Caco-2 (cell line): ENCODE data around the gene QRICH1. TPM values are rescaled to one million over a fixed set of nuclear protein-coding genes. Genes with fewer than 3 reads are reported as not detected.

Experiments
- BruUV-seq: library from RNA; stranded (reverse); fragments of 400-500 nt; replicated peaks from 2 replicates; lab custom pipeline; 2021; lab: Mats Ljungman, UMichigan
- CTCF ChIA-PET: fragments of 300-600 bp; sonication (Branson Sonifier 250); formaldehyde crosslinking; loops from one replicate; lab custom pipeline; 2022; ENCODE audit warnings: antibody characterized with exemption; lab: Charles Lee
- POLR2A ChIA-PET: fragments of 300-600 bp; sonication (Branson Sonifier 250); formaldehyde crosslinking; loops from one replicate; lab custom pipeline; 2022; ENCODE audit warnings: antibody characterized with exemption; lab: Charles Lee
- DNase-seq, 2 experiments: peaks; one replicate each; pipeline versions ENCODE4 v3.0.0 to v3.0.0-alpha.2; 2020 to 2022
- H3K27me3 ChIP-seq: replicated peaks from 2 replicates; pipeline ENCODE4 v1.6.0; 2011; ENCODE audit warnings: low read length; ENCODE audit not compliant: control insufficient read depth, insufficient read depth
- H3K36me3 ChIP-seq: 2 replicates; pipeline ENCODE4 v1.5.1; 2011; ENCODE audit warnings: low read length; ENCODE audit not compliant: control insufficient read depth, insufficient read depth
- H3K4me1 ChIP-seq: fragments of 250-450 bp; sonication (Bioruptor Pico); 2 replicates; pipeline ENCODE4 v1.5.1; 2020; ENCODE audit warnings: mild to moderate bottlenecking
- H3K4me3 ChIP-seq: 2 replicates; pipeline ENCODE4 v1.5.1; 2011; ENCODE audit warnings: low read depth, mild to moderate bottlenecking, control low read depth, low read length
- H3K9me3 ChIP-seq: fragments of 250-450 bp; sonication (Bioruptor Pico); 2 replicates; pipeline ENCODE4 v1.5.1; 2020; ENCODE audit warnings: mild to moderate bottlenecking, moderate library complexity
- H3K27ac Mint-ChIP-seq: one replicate; pipeline ENCODE4 v1.8.0; 2022; ENCODE audit warnings: mixed read lengths; ENCODE audit not compliant: unreplicated experiment
- H3K27me3 Mint-ChIP-seq: one replicate; pipeline ENCODE4 v1.8.0; 2022; ENCODE audit warnings: mixed read lengths; ENCODE audit not compliant: insufficient read depth, unreplicated experiment
- H3K36me3 Mint-ChIP-seq: one replicate; pipeline ENCODE4 v1.8.0; 2022; ENCODE audit warnings: mild to moderate bottlenecking, mixed read lengths; ENCODE audit not compliant: insufficient read depth, unreplicated experiment
- H3K4me1 Mint-ChIP-seq: one replicate; pipeline ENCODE4 v1.8.0; 2022; ENCODE audit warnings: low read depth, mixed read lengths; ENCODE audit not compliant: unreplicated experiment
- H3K4me3 Mint-ChIP-seq: one replicate; pipeline ENCODE4 v1.8.0; 2022; ENCODE audit warnings: mild to moderate bottlenecking, moderate library complexity, mixed read lengths; ENCODE audit not compliant: unreplicated experiment
- H3K9me3 Mint-ChIP-seq: one replicate; pipeline ENCODE4 v1.8.0; 2022; ENCODE audit warnings: mixed read lengths; ENCODE audit not compliant: unreplicated experiment
- CTCF ChIP-seq, 2 experiments: fragments of 200-600 bp in 1 of 2; IDR thresholded peaks; 1 replicate in 1 of 2; 2 replicates in 1 of 2; pipeline versions ENCODE4 v1.5.1 to v1.8.0; 2011 to 2022; ENCODE audit warnings: antibody characterized with exemption in 1 of 2, control low read depth in 1 of 2, inconsistent platforms in 1 of 2, low read depth in 1 of 2, low read length in 1 of 2, mild to moderate bottlenecking in 1 of 2, moderate library complexity in 1 of 2; ENCODE audit not compliant: insufficient read depth in 1 of 2, severe bottlenecking in 1 of 2, unreplicated experiment in 1 of 2
- intact Hi-C: fragments of 100-400 bp; cut with micrococcal nuclease; formaldehyde crosslinking; loops from one replicate; pipeline ENCODE4 v1.10.0; 2022; ENCODE audit not compliant: unreplicated experiment
- microRNA-seq: library from miRNA; unstranded; fragments of <30 nt; microRNA quantifications from one replicate; pipeline ENCODE4 v1.2.0, GENCODE V29; 2022
- total RNA-seq: library from RNA; stranded (reverse); gene quantifications from 2 replicates; pipeline ENCODE4 v1.2.3, GENCODE V29; 2022

QRICH1 gene
- total RNA-seq, 1 experiment from 2014 or later, result 119 TPM

DNA sequence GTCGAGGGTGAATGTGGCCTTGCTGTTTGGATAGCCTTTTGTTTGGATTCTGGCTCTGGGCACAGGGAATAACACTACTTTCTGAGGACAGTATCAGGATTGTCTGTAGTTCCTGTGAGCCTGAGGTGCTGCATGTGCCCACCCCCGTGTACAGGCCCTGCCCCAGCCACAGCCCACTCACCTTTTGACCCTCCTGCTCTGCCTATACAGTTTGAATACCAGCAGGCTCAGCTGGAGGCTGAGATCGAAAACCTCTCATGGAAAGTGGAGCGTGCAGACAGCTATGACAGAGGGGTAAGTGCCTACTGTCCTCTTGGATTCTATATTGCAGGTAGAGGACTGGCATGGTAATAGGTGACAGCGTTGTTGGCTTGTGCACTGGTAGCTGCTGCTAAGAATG is 111.2 kb downstream of the QRICH1 start:
- Histone ChIP-seq H3K36me3 (peaks cover 3% of the 10 kb centered on the region), H3K4me3 (no peak overlapping the region), H3K9me3 (no peaks in the 10 kb centered on the region), H3K4me1 (no peaks in the 10 kb centered on the region), H3K27me3 (no peaks in the 10 kb centered on the region)
- Mint-ChIP-seq H3K27me3 (no peaks in the 10 kb centered on the region), H3K4me1 (peaks cover 1% of the 10 kb centered on the region), H3K9me3 (no peaks in the 10 kb centered on the region), H3K36me3 (peaks cover 67% of the 10 kb centered on the region), H3K4me3 (no peak overlapping the region), H3K27ac (no peak overlapping the region)
- intact Hi-C loops, result no loop called here
- BruUV-seq, result no TSS peak
- no peak for TF ChIP-seq CTCF (IDR thresholded peaks at IDR 0.05; ENCODE audit: insufficient read depth in 1 of 2, low read depth in 1 of 2, low read length in 1 of 2, severe bottlenecking in 1 of 2, unreplicated experiment in 1 of 2)
- ChIA-PET POLR2A (no interaction called here), CTCF (no interaction called here)
- no peak for DNase-seq

GRCh38 chr3:48982016-48982415 is 111.9 kb downstream of the QRICH1 start:
- Mint-ChIP-seq H3K9me3 (no peaks in the 10 kb centered on the region), H3K27me3 (no peaks in the 10 kb centered on the region), H3K27ac (no peak overlapping the region), H3K4me3 (no peak overlapping the region), H3K36me3 (peaks cover 69% of the 10 kb centered on the region), H3K4me1 (no peaks in the 10 kb centered on the region)
- Histone ChIP-seq H3K9me3 (no peaks in the 10 kb centered on the region), H3K36me3 (peaks cover 3% of the 10 kb centered on the region), H3K4me3 (no peak overlapping the region), H3K4me1 (no peaks in the 10 kb centered on the region), H3K27me3 (no peaks in the 10 kb centered on the region)
- no TSS peak for BruUV-seq
- DNase-seq, result no peak
- no peak for TF ChIP-seq CTCF (IDR thresholded peaks at IDR 0.05; ENCODE audit: insufficient read depth in 1 of 2, low read depth in 1 of 2, low read length in 1 of 2, severe bottlenecking in 1 of 2, unreplicated experiment in 1 of 2)
- ChIA-PET POLR2A (no interaction called here), CTCF (no interaction called here)
- intact Hi-C loops, result no loop called here

DNA sequence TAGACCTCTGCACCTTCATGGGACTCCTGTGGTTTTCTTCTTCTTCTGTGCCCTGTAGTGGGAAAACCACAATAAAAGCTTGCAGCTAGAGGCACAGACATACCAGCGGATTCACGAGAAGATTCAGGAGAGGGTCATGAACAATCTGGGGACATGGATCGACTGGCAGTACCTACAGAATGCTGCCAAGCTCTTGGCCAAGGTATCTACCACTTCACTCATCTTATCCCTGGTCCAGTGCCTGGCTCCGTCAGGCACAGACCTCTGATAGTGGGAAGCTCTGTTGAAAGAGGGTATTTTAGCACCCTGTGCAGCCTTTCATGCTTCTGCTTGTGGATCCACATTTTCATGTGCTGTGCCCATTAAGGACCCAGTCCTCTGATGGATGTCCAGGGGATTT is 113.6 kb downstream of the QRICH1 start:
- no peak for DNase-seq
- H3K27me3 ChIP-seq, result no peaks in the 10 kb centered on the region
- Mint-ChIP-seq H3K9me3 (no peaks in the 10 kb centered on the region), H3K27me3 (no peaks in the 10 kb centered on the region), H3K36me3 (peaks cover 84% of the 10 kb centered on the region), H3K27ac (no peak overlapping the region), H3K4me1 (no peaks in the 10 kb centered on the region), H3K4me3 (no peak overlapping the region)
- no peaks in the 10 kb centered on the region for H3K4me1 ChIP-seq
- peaks cover 3% of the 10 kb centered on the region for H3K36me3 ChIP-seq
- BruUV-seq, result no TSS peak
- CTCF ChIA-PET, result no interaction called here
- no peak overlapping the region for H3K4me3 ChIP-seq
- TF ChIP-seq CTCF (IDR thresholded peaks at IDR 0.05; ENCODE audit: insufficient read depth in 1 of 2, low read depth in 1 of 2, low read length in 1 of 2, severe bottlenecking in 1 of 2, unreplicated experiment in 1 of 2), result no peak
- POLR2A ChIA-PET, result no interaction called here
- H3K9me3 ChIP-seq, result no peaks in the 10 kb centered on the region
- intact Hi-C loops, result no loop called here

Small RNA genes lying within 50 kb of the gene (microRNA-seq; reads per million reads assigned to microRNA genes)
- 8,178 reads per million, percentile 97 among the genes with 10 or more reads in this experiment for gene MIR191
- 3,433 reads per million, percentile 95 among the genes with 10 or more reads in this experiment for gene MIR425
- not detected for gene MIR6890

Other genes starting within 250 kb of the QRICH1 start
- gene PRKAR2A, start 246.2 kb downstream of the QRICH1 start, total RNA-seq, result 56.3 and 67.3 TPM in 2 replicates
- 17.0 and 19.3 TPM in 2 replicates for gene SLC25A20, start 195.2 kb downstream of the QRICH1 start, total RNA-seq
- 106 and 133 TPM in 2 replicates for gene ARIH2, start 175.2 kb downstream of the QRICH1 start, total RNA-seq
- 24.4 and 25.5 TPM in 2 replicates for gene P4HTM, start 103.8 kb downstream of the QRICH1 start, total RNA-seq
- gene WDR6, start 86.7 kb downstream of the QRICH1 start, total RNA-seq, result 184 and 185 TPM in 2 replicates
- gene DALRD3, start 75.5 kb downstream of the QRICH1 start, total RNA-seq, result 21.4 and 21.5 TPM in 2 replicates
- gene NDUFAF3, start 72.0 kb downstream of the QRICH1 start, total RNA-seq, result 65.9 and 68.7 TPM in 2 replicates
- gene IMPDH2, start 64.7 kb downstream of the QRICH1 start, total RNA-seq, result 233 and 240 TPM in 2 replicates
- 361 and 386 TPM in 2 replicates for gene QARS1, start 10.7 kb upstream of the QRICH1 start, total RNA-seq
- gene USP19, start 26.8 kb upstream of the QRICH1 start, total RNA-seq, result 55.9 and 56.4 TPM in 2 replicates
- gene LAMB2, start 39.0 kb upstream of the QRICH1 start, total RNA-seq, result 181 and 189 TPM in 2 replicates
- gene CCDC71, start 72.3 kb upstream of the QRICH1 start, total RNA-seq, result 15.2 and 15.9 TPM in 2 replicates
- gene KLHDC8B, start 77.5 kb upstream of the QRICH1 start, total RNA-seq, result 7.4 and 8.8 TPM in 2 replicates
- gene C3orf62, start 183.2 kb upstream of the QRICH1 start, total RNA-seq, result 5.5 and 6.5 TPM in 2 replicates
- 36.4 and 37.8 TPM in 2 replicates for gene USP4, start 246.0 kb upstream of the QRICH1 start, total RNA-seq